NCI-H1436 treated with DMSO at 0.1 percent for 48 hours (cell line): ENCODE results near the gene ACTR3.

Experiments used
- DNase-seq: peaks from one replicate; lab custom pipeline; 2025; lab: John Stamatoyannopoulos, UW

Gene ACTR3

GRCh38 chr2:113876503-113877387, 13.1 kb upstream of the ACTR3 start:
- no peak for DNase-seq

GRCh38 chr2:113877711-113878598, 11.9 kb upstream of the ACTR3 start:
- no peak for DNase-seq

DNA sequence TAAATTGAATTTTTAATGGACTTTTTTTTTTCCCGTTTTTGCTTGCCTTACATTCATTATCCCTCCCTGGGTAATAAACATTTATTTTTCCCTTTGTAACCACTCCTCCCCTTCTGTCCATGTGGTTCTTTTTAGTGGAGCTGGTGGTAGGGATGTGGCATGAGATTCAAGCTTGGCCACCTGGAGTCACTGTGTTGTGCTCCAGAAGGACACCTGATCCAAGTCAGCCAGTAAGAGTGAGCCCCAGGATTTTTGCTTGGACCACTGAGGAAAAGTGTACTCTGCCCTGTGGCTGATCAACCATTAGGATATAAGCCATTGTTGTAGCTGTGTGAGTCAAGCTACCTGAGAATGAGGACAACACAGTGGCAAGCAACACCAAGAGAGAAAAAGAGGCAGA, 11.1 kb upstream of the ACTR3 start:
- DNase-seq, result no peak

DNA sequence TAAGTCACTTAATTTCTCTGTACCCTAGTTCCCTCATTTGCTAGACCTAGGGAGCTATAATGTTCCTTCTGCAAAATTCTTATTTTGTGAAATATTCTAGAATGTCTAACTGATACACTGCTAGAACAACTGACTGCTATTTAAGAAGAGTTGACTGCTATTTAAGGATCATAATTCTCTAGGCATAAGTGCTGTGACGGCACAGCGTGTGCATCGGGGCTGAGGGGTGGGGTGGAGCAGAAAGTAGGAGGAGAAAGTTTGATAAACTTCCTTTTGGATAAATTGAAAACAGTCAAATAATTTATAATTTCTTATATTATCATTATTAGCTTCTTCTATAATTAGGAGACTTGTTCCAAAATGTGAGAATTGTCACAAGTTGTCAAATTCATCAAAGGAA, 10.4 kb upstream of the ACTR3 start:
- DNase-seq, result no peak

GRCh38 chr2:113886479-113887008, 3.3 kb upstream of the ACTR3 start:
- no peak for DNase-seq

DNA sequence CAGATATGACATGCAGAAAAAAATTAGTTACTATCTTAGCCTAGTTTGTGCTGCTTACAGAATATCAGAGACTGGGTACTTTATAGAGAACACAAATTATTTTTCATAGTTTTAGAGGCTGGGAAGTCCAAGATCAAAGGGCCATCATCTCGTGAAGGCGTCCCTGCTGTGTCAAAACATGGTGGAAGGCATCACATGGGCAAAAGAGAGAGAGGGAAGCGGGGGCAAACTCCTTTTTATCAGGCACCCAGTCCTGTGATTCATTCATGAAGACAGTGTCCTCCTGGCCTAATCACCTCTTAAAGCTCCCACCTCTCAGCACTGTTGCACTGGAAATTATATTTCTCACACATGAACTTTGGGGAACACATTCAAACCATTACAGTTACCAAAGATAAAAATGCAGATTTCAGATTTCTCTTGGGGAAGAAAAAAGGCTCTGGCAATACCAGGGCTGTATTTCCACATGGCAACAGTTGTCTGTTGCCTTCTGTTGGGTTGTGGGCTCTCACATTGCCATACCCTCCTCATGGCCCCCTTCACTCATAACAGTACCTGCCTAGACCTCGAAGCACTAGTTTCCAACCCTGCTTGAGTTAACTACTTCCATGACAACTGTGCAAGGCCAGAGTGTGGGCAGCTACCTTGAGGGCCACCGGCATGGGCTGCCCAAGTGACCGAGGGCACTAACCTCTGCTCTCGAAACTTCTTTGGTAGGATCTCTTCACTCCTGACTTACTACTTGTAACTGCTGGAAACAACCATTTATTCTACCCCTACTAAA, 2.7 kb upstream of the ACTR3 start:
- DNase-seq, result no peak

DNA sequence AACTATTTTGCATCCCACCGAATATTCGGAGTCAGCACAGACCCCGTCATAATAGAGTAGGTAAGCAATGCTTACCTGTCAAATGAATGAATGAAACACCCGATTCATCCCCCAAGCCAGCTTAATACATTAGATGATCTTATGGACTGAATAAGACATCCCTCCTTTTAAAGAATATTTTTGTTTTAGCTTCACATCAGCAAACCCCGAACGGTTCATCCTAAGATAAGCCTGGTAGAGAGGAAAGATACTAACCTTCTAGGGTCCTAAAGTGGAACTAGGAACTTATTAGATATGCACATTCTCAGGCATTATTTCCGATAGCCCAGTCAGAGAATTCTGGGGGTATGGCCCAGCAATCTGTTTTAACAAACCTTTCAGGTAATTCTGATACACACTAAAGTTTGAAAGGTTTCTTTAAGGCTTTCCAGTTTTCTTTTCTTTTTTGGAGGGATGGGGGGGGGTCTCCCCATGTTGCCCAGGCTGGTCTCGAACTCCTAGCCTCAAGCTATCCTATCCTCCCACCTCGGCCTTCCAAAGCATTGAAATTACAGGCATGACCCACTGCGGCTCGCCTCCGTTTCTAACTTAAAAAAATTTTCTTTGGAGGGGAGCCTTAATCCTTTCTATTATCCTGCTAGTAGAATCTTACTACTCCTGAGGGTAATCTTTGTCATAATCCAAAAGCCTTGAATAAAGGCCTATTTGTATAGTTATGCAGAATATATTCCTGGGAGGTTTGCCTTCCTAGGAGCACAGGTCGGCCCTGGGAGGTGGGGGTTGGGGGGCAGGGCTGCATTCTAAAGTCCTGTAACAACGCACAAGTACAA, 1.0 kb upstream of the ACTR3 start:
- no peak for DNase-seq

- no peak for DNase-seq
Measured at GRCh38 chr2:113890253-113891235, 655 bp downstream of the ACTR3 start.

- DNase-seq, result no peak
Measured at GRCh38 chr2:113891265-113891959, 1.5 kb downstream of the ACTR3 start.

- DNase-seq, result no peak
Measured at GRCh38 chr2:113892004-113892710, 2.3 kb downstream of the ACTR3 start.

DNA sequence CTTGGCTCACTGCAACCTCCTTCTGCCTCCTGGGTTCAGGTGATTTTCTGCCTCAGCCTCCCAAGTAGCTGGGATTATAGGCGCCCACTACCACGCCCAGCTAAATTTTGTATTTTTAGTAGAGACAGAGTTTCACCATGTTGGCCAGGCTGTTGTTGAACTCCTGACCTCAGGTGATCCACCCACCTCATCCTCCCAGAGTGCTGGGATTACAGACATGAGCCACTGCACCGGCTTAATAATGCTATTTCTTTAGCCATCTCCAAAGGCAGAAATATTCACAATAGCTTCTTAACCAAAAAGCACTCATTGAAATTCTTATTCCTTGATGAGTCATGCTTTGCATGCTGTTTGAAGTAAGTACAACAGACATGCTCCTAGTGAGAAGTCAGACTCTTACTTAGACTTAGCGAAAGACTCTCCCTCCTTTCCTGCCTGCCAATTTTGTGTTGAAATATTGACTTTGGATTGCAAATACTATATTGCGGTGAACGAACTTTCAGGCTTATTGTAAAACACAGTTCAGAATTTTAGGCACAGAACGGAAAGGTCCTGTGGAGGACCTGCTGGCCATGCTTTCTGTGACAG, 4.4 kb downstream of the ACTR3 start:
- DNase-seq, result no peak

GRCh38 chr2:113895301-113895700, 5.4 kb downstream of the ACTR3 start:
- DNase-seq, result no peak

DNA sequence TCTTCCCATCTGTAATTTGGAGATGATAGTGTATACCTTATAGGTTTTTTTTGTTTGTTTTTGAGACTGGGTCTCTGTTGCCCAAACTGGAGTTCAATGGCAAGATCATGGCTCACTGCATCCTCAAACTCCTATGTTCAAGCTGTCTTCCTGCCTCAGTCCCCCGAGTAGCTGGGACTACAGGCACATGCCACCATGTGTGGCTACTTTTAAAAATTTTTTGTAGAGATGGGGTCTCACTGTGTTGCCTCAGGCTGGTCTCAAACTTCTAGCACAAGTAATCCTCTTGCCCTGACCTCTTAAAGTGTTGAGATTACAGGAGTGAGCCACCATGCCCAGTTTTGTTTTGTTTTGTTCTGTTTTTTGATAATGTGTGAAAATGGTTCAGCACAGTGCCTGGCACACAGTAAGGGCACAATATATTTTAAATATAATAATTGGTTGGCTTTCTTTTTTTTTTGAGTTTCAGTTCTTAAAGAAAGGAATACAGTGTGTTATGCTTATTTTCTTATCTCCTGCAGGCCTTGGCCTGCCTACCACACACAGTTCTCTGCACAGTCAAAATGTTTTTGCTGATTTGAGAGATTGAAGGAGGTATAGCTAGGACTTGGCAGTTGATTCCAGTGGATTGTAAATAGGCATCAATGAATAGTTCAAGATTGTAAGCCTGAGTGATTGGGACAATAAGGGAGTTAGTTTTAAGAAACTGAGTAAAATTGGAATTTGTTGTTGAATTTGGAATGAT, 6.1 kb downstream of the ACTR3 start:
- DNase-seq, result no peak

DNA sequence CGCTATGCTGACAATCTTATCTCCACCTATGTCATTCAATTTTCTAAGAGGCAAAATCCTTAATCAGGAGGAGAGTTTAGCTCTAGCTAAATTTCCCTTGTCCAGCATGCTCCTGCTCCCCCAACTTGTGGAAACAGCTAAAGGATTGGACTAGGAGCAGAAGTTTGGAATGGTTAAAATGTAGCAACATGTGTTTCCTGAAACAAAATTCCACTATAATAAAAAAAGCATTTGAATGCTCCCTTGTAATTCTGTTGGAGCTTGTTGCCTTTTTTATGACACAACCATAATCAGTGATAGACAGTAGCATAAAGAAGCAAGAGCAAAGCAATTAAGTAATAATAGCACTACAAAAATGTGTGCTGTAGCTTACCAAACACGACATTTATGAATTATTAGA, 6.9 kb downstream of the ACTR3 start:
- no peak for DNase-seq

DNA sequence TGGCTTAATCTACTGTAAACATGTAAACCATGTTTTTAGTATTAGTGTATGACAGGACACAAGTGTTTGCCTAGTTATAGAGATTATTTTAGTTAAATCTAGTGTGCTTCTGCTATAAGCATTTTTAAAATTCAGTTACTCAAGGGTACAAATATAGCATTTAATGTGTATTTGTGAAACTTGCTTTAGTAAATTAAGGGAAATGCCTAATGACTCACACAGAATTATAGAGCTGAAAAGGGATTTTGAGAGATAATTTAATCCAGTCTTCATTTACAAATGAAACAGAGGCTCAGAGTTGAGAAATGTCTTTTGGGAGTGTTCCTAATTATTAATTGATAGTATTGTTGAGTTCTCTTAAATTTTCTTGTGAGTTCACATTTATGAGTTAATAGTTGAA, 8.2 kb downstream of the ACTR3 start:
- DNase-seq, result no peak

DNA sequence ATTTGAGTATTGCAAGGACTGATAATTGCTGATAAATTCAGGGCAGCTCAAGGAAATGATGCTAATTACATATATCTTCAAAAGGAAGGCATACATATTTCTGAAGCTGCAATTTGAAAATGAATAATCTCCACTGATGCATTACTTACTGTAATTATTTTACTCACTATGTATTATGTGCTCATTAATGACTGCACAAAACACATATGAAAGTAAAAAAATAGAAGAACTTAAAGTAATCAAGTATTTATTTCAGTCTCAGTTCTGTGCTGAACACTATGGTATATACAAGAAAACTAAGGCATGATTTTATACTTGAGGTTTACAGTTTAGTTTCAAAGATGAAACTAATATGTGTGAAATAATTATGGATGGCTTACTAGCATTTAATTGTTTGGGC, 9.3 kb downstream of the ACTR3 start:
- DNase-seq, result no peak

- DNase-seq, result no peak
Measured at GRCh38 chr2:113901943-113902342, 12.1 kb downstream of the ACTR3 start.
